ENCODE measurements around the gene FKBP15. TPM values are rescaled to one million over a fixed set of nuclear protein-coding genes. Genes with fewer than 3 reads are reported as not detected.

The FKBP15 gene
- total RNA-seq, 4 donors from 2014 or later, result 25.7 to 43.8 (median 29.2) TPM

GRCh38 chr9:113163001-113163400 lies 58.1 kb downstream of the FKBP15 start:
- TF ChIP-seq, protein P1, sequence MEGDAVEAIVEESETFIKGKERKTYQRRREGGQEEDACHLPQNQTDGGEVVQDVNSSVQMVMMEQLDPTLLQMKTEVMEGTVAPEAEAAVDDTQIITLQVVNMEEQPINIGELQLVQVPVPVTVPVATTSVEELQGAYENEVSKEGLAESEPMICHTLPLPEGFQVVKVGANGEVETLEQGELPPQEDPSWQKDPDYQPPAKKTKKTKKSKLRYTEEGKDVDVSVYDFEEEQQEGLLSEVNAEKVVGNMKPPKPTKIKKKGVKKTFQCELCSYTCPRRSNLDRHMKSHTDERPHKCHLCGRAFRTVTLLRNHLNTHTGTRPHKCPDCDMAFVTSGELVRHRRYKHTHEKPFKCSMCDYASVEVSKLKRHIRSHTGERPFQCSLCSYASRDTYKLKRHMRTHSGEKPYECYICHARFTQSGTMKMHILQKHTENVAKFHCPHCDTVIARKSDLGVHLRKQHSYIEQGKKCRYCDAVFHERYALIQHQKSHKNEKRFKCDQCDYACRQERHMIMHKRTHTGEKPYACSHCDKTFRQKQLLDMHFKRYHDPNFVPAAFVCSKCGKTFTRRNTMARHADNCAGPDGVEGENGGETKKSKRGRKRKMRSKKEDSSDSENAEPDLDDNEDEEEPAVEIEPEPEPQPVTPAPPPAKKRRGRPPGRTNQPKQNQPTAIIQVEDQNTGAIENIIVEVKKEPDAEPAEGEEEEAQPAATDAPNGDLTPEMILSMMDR (IDR thresholded peaks at IDR 0.05), result no peak
- TF ChIP-seq POLR2A (IDR thresholded peaks at IDR 0.05) (no peak), EP300 (IDR thresholded peaks at IDR 0.05) (no peak)
- 64 to 80% methylated on average over 3 of the region's 3 CpGs for WGBS, 2 donors
- DNase-seq (ENCODE audit: low spot score in 2 of 2), result no peak
- Histone ChIP-seq H3K4me1 (peaks cover 0 to 14% (median 0%) of the 10 kb centered on the region in 4 donors), H3K27ac (no peak overlapping the region), H3K27me3 (no peaks in the 10 kb centered on the region), H3K36me3 (peaks cover 3 to 100% (median 22%) of the 10 kb centered on the region in 3 donors), H3K4me3 (no peak overlapping the region), H3K9me3 (no peaks in the 10 kb centered on the region)

- no peak overlapping the region for H3K27ac ChIP-seq
- no peaks in the 10 kb centered on the region for H3K9me3 ChIP-seq
- peaks cover 3 to 93% (median 14%) of the 10 kb centered on the region in 3 donors for H3K36me3 ChIP-seq
- DNase-seq (ENCODE audit: low spot score in 2 of 2), result no peak
- peaks cover 0 to 19% (median 0%) of the 10 kb centered on the region in 4 donors for H3K4me1 ChIP-seq
- 44 to 47% methylated on average over 3 of the region's 3 CpGs for WGBS, 2 donors
- no peaks in the 10 kb centered on the region for H3K27me3 ChIP-seq
- TF ChIP-seq POLR2A (IDR thresholded peaks at IDR 0.05) (no peak), EP300 (IDR thresholded peaks at IDR 0.05) (no peak)
- TF ChIP-seq, protein P1 (IDR thresholded peaks at IDR 0.05), result no peak
- no peak overlapping the region for H3K4me3 ChIP-seq
Measured at GRCh38 chr9:113160571-113160970, 60.5 kb downstream of the FKBP15 start.

GRCh38 chr9:113158446-113158845 lies 62.6 kb downstream of the FKBP15 start:
- no peaks in the 10 kb centered on the region for H3K27me3 ChIP-seq
- no peak for TF ChIP-seq POLR2A (IDR thresholded peaks at IDR 0.05)
- TF ChIP-seq, protein P1 (IDR thresholded peaks at IDR 0.05), result no peak
- no peak for TF ChIP-seq EP300 (IDR thresholded peaks at IDR 0.05)
- peaks cover 0 to 26% (median 9%) of the 10 kb centered on the region in 4 donors for H3K4me1 ChIP-seq
- no peak overlapping the region for H3K27ac ChIP-seq
- peaks cover 3 to 80% (median 6%) of the 10 kb centered on the region in 3 donors for H3K36me3 ChIP-seq
- no peak overlapping the region for H3K4me3 ChIP-seq
- DNase-seq (ENCODE audit: low spot score in 2 of 2), result no peak
- 94 to 96% methylated on average over 5 of the region's 5 CpGs for WGBS, 2 donors
- no peaks in the 10 kb centered on the region for H3K9me3 ChIP-seq

DNA sequence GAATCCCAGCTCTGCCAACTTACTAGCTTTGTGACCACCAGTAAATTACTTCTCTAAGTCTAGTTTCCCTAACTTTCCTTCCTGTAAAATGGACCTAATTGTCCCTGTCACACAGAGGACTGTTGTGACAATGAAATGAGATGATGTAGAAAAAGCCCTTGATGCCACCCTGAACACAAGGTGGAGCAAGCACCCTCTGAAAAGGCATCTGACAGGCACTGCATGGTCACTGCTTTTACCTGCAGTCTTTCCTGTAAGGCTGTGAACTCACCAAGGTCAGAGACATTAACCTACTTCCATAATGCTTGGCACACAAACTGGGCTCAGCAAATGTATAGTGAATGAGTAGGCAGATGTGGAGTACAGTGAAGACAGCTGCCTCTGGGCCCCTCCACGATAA lies 64.2 kb downstream of the FKBP15 start:
- no peaks in the 10 kb centered on the region for H3K9me3 ChIP-seq
- TF ChIP-seq POLR2A (IDR thresholded peaks at IDR 0.05) (no peak), EP300 (IDR thresholded peaks at IDR 0.05) (no peak)
- TF ChIP-seq, protein P1 (IDR thresholded peaks at IDR 0.05), result no peak
- H3K36me3 ChIP-seq, result peaks cover 0 to 64% (median 0%) of the 10 kb centered on the region in 3 donors
- DNase-seq (ENCODE audit: low spot score in 2 of 2), result no peak
- 82 to 100% methylated on average over 1 of the region's 1 CpG for WGBS, 2 donors
- no peaks in the 10 kb centered on the region for H3K27me3 ChIP-seq
- H3K27ac ChIP-seq, result no peak overlapping the region
- H3K4me3 ChIP-seq, result no peak overlapping the region
- H3K4me1 ChIP-seq, result peaks cover 0 to 42% (median 17%) of the 10 kb centered on the region in 4 donors

GRCh38 chr9:113155911-113156588 lies 65.0 kb downstream of the FKBP15 start:
- H3K4me1 ChIP-seq, result peaks cover 0 to 46% (median 17%) of the 10 kb centered on the region in 4 donors
- 45 to 46% methylated on average over 7 of the region's 7 CpGs for WGBS, 2 donors

More at GRCh38 chr9:113155911-113156588, 65.0 kb downstream of the FKBP15 start:
- H3K36me3 ChIP-seq, result peaks cover 0 to 56% (median 0%) of the 10 kb centered on the region in 3 donors
- H3K27ac ChIP-seq, result peak overlapping the region in 2 of 4 donors; percentile 23 to 30
- no peaks in the 10 kb centered on the region for H3K27me3 ChIP-seq
- no peak overlapping the region for H3K4me3 ChIP-seq
- no peak for DNase-seq (ENCODE audit: low spot score in 2 of 2)
- no peaks in the 10 kb centered on the region for H3K9me3 ChIP-seq
- no peak for TF ChIP-seq POLR2A (IDR thresholded peaks at IDR 0.05)
- TF ChIP-seq, protein P1 (IDR thresholded peaks at IDR 0.05), result no peak
- no peak for TF ChIP-seq EP300 (IDR thresholded peaks at IDR 0.05)
